NCI-H446 (cell line): ENCODE results near the gene TRAM1L1.
A peak's percentile ranks its signal among the peaks of the same experiment; 100 is the strongest.

Experiments
- DNase-seq, 2 experiments: peaks; one replicate each; lab custom pipeline; 2025; lab: John Stamatoyannopoulos, UW

TRAM1L1 gene

DNA sequence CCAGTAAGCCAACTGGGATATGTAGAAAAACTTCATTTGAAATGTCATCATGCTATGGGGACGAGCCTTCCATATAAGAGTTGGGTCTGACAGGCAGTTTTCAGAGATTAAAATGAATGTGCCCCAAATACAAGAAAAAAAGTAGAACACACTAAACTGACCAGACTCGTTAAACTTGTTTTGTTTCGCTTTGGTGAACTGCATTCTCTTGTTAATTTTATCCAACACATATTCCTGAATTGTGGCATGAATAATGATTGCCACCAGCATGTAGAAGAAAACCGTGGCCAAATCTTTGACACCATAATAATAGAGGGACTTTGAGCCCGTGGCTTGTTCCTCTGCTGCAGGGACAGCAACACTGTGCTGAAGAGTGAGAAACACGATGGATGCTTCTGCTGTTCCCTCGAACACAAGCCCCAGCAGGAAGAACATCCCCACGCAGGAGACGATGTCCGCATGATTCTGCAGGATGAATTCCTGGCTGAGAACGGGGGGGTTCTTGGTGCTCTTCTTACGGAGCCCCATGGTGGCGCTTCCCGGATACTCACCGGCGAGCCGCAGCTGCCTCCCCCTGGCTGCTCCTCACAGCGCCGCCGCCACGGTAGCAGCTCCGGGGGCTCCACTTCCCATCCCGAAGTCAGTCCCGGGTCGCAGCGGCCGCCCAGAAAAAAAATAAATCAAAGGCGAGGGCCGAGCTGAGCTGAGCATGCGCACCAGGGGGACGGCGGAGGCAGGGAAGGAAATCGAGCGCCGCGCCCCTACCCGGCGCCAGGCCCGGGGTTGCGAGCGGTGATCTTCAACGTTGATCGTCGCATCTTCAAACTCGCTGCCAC, at the start of gene TRAM1L1:
Gene TRAM1L1 (minus strand): TSS at position 711 of the 836 bp plus-strand sequence. CDS start 183 bp downstream, at position 528.
- peak; percentile 94 to 95 for DNase-seq

DNA sequence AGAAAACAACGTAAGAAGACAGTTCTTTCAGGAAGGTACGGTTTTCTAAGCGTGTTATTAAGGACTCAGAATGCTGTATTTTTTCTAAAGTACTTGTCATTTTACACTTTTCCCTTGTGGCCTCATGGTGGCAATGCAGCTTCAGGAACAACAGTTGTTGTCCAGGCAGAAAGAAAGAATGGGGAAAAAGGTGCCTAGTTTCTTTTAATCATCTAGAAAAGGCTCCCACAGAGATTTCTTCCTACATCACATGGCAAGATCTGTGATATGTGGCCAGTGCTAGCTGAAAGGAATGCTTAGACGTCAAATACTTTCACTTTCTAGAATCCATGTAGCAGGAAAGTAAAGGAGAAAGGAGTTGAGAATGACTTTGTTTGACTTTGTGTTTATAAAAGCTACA, 49.0 kb upstream of the TRAM1L1 start:
- peak; percentile 66 to 69 for DNase-seq

DNA sequence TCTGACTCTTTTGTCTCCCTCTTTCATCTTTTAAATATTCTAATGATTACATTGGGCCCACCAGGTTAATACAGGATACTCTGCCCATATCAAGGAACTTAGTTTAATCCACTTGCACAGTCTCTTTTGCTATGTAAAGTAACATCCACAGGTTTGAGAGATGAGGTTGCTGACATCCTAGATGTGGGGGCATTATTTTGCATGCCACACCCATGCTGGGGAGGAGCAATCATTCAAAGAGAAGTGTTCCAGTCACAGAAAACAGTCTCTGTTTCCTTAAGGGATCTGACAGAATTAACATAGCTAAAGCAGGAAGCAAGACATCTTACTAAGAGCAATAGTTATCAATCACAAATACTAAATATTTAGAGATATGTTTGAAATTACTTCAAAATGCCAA, 11.5 kb upstream of the TRAM1L1 start:
- DNase-seq, result no peak

DNA sequence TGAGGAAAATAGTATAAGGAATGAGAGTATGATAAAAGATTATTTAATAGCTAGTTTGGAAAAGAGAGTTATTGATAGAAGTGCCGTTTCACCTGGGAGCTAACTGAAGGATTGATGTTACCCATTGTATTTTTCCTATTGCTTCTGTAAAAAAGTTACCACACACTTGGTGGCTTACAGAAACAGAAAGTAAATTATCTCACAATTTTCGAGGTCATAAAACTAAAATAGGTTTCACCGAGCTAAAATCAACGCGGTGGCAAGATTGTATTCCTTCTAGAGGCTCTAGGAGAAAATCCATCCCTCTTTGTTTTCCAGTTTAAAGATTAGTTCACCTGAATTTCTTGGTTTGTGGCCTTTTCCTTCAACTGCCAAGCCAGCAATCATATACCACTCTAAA, 11.1 kb upstream of the TRAM1L1 start:
- no peak for DNase-seq

DNA sequence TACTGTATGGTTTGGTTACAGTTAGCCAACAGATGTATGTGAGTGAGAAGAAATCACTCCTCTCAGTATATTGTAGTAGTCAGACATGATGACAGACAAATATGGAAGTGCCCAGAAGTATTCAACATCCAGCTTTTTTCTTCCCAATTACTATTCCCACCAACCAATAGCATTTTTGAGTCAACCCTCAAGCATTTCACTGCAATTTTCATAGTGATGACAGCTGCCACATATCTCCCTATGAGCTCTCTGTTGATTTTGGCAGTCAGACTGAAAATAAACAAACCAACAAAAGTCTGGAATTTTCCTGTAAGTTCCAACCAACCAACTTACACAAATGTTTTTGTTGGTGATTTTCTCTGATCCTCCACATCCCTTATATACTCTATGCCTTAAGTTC, 8.2 kb upstream of the TRAM1L1 start:
- DNase-seq, result peak in 1 of 2 experiments; percentile 32

DNA sequence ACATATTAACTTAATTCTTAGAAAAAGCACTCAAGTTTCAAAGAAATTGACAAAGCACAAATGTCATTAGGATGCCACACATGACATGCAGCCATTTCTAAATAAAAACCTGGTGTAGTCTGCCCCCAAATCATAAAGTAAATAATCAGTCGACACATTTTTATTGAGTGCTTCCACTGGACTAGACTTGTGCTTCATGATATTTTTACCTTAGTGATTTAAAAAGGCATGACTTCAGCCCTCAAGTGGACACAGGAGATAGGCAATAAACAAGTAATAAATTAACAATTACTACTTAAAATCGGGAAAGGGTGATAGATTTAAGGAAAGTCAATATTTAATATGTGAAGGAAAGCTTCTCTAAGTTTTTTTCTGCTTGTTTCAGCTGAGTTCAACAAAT, 7.6 kb downstream of the TRAM1L1 start:
- no peak for DNase-seq

DNA sequence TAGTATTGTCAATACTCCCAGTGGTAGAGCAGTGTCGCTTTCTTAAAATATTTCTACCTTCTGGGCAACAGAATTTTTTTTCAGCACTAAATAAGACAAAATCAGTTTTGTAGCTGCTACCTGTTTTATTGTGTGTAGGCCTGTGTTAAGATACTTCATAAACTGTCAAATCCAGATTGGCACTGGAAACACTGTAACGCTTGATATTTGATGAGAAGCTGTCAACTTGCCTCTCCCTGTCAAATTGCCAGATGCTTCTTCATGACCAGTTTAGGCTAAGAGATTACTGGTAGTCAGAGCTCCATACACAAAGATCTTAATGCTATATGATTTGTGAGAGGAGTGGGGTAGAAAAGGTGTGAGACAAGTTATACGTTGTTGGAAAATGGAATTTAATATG, 17.3 kb downstream of the TRAM1L1 start:
- DNase-seq, result peak; percentile 4 to 17

DNA sequence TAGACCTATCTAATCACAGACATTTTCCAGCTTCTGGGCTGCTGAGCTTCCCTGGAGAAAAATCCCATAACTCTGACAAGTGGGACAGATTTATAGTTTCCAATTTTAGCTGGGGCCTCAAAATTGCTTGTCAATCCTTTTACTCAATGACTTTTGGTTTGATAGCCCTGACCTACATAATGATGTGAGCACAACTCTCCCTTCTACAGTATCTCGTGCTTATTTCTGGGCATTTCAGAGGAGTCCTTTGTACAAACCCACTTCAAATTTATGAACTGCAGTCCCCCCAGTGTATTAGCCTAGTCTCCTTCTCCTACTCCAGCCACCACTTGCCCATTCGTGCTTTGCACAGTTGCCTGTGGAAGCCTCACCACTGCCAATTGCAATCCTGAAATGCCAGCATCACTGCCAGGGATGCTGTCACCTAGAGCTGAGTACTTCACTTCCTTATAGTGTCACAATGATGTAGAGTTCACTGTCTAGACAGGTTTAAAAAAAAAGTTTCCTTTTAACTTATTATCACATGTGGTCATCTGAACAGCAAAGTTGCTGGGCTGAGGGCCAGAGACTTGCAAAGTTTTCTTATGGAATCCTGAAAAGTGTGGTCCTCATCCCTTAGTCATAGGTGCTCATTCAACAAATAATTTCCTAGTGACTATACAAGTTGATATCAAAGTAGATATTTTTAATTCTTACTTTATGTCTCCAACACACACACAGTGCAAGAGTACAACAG, 21.2 kb downstream of the TRAM1L1 start:
- no peak for DNase-seq

DNA sequence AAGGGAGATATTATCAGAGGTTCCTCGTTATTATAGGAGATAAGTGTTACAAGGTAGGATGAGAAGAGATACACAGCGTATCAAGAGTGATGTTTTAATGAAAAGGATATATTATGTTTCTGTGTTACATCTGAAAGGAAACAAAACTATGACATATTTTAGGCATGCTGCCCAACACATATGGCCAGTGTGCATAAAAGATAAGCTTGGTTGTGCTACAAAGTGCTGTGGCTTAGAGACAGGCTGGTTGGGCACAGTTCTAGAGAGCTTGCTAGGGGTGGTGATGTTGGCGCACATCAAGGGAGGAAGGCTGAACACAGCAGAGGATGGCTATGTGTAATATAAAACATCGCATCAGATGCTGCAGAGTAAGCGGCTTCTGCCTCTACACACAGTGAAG, 42.4 kb downstream of the TRAM1L1 start:
- DNase-seq, result no peak
